K562 (cell line): ENCODE results near the gene RNF215. TPM values are rescaled to one million over a fixed set of nuclear protein-coding genes. Genes with fewer than 3 reads are reported as not detected.
A peak's percentile ranks its signal among the peaks of the same experiment; 100 is the strongest.

Experiments used
- ATAC-seq: fragments of 200-7000 bp; cut with Tn5 transposase; 3 replicates; pipeline ENCODE4 v1.9.1; 2020; ENCODE audit warnings: moderate library complexity
- BruUV-seq: library from RNA; stranded (reverse); fragments of 400-500 nt; replicated peaks from 2 replicates; lab custom pipeline; 2021; lab: Mats Ljungman, UMichigan
- CTCF ChIA-PET: fragments of 300-600 bp; formaldehyde crosslinking; extraction: SDS; loops from one replicate; lab custom pipeline; 2021; ENCODE audit warnings: low intra/inter-chr PET ratio; lab: Yijun Ruan, JAX
- POLR2A ChIA-PET: fragments of 300-600, 350-650 bp; sonication (Branson Sonifier 250); formaldehyde crosslinking; extraction: SDS; loops from one replicate; lab custom pipeline; 2021; ENCODE audit warnings: antibody characterized with exemption, inconsistent platforms; lab: Yijun Ruan, JAX
- DNase-seq, 4 experiments: peaks; one replicate each; pipeline versions ENCODE4 v3.0.0 to v3.0.0-alpha.2; 2011 to 2018; ENCODE audit warnings: low spot score in 3 of 4, mixed read lengths in 3 of 4; ENCODE audit errors: extremely low read depth in 1 of 4
- FAIRE-seq: peaks from 2 replicates; lab custom pipeline; 2011; peaks lifted over from hg19 to GRCh38; lab: Jason Lieb, UNC
- H2AFZ ChIP-seq: 2 replicates; pipeline ENCODE4 v1.6.0; 2011; ENCODE audit warnings: low read depth, low read length, control low read depth, inconsistent platforms
- H3K27ac ChIP-seq: fragments of 200-600 bp; 3 replicates; pipeline ENCODE4 v1.8.0; 2011; ENCODE audit warnings: low read depth, mild to moderate bottlenecking, control low read depth, inconsistent platforms, low read length, moderate library complexity, mixed read lengths; ENCODE audit errors: extremely low read depth
- H3K27me3 ChIP-seq, 2 experiments: fragments of 300-600 bp in 1 of 2; 2 replicates in 1 of 2; 3 replicates in 1 of 2; pipeline versions ENCODE4 v1.6.0 to v1.8.0; 2011; ENCODE audit warnings: inconsistent platforms in 2 of 2, low read length in 2 of 2, mild to moderate bottlenecking in 1 of 2, mixed read lengths in 1 of 2, moderate library complexity in 1 of 2; ENCODE audit not compliant: control insufficient read depth in 2 of 2, insufficient read depth in 2 of 2
- H3K36me3 ChIP-seq: fragments of 300-600 bp; 3 replicates; pipeline ENCODE4 v1.8.0; 2011; ENCODE audit warnings: mild to moderate bottlenecking, low read length, inconsistent platforms; ENCODE audit not compliant: control insufficient read depth, insufficient read depth
- H3K4me1 ChIP-seq, 2 experiments: fragments of 200-600 bp in 1 of 2; replicated peaks in 1 of 2; 2 replicates in 1 of 2; 3 replicates in 1 of 2; pipeline versions ENCODE4 v1.5.1 to v1.8.0; 2011; ENCODE audit warnings: inconsistent platforms in 2 of 2, low read length in 2 of 2, mild to moderate bottlenecking in 1 of 2, mixed read lengths in 1 of 2, moderate library complexity in 1 of 2; ENCODE audit not compliant: control insufficient read depth in 2 of 2, insufficient read depth in 2 of 2
- H3K4me2 ChIP-seq: 2 replicates; pipeline ENCODE4 v1.6.1; 2011; ENCODE audit warnings: low read length, control low read depth, inconsistent platforms, mixed read lengths; ENCODE audit not compliant: insufficient read depth
- H3K4me3 ChIP-seq: fragments of 200-600 bp; sonication (generic), shearing (Covaris generic); 2 replicates; pipeline ENCODE4 v1.5.1; 2016; ENCODE audit warnings: control low read depth, inconsistent platforms
- H3K79me2 ChIP-seq: fragments of 200-600 bp; 3 replicates; pipeline ENCODE4 v1.8.0; 2011; ENCODE audit warnings: low read length, inconsistent platforms; ENCODE audit not compliant: control insufficient read depth, insufficient read depth
- H3K9ac ChIP-seq, 2 experiments: 2 replicates each; pipeline versions ENCODE4 v1.6.0 to v1.6.1; 2011; ENCODE audit warnings: low read depth in 2 of 2, low read length in 2 of 2, control low read depth in 1 of 2, inconsistent platforms in 1 of 2, mild to moderate bottlenecking in 1 of 2, mixed read lengths in 1 of 2; ENCODE audit not compliant: insufficient read depth in 1 of 2
- H3K9me1 ChIP-seq: one replicate; pipeline ENCODE4 v1.6.0; 2011; ENCODE audit warnings: inconsistent platforms, mild to moderate bottlenecking, low read length, moderate library complexity; ENCODE audit not compliant: control insufficient read depth, insufficient read depth
- H3K9me3 ChIP-seq: replicated peaks from 2 replicates; pipeline ENCODE4 v1.5.1; 2011; ENCODE audit warnings: low read depth, low read length, inconsistent platforms; ENCODE audit not compliant: control insufficient read depth, insufficient read depth
- H4K20me1 ChIP-seq: replicated peaks from 2 replicates; pipeline ENCODE4 v1.6.1; 2011; ENCODE audit warnings: low read length, inconsistent platforms, mixed read lengths; ENCODE audit not compliant: control insufficient read depth, insufficient read depth
- BACH1 ChIP-seq: fragments of 200-800 bp; sonication (Bioruptor generic); IDR thresholded peaks from 2 replicates; pipeline ENCODE4 v1.6.1; 2016; ENCODE audit warnings: missing genetic modification characterization, missing compliant biosample characterization
- CC2D1A ChIP-seq: fragments of 450-650 bp; IDR thresholded peaks from 2 replicates; pipeline ENCODE4 v1.6.1; 2017; ENCODE audit warnings: mild to moderate bottlenecking
- DMBX1 ChIP-seq: fragments of 250-450 bp; sonication (Bioruptor Pico); IDR thresholded peaks from 2 replicates; pipeline ENCODE4 v1.8.0; 2022; ENCODE audit warnings: inconsistent platforms, mild to moderate bottlenecking, moderate library complexity, borderline replicate concordance
- HMG20B ChIP-seq: fragments of 250-450 bp; sonication (Bioruptor Pico); IDR thresholded peaks from 2 replicates; pipeline ENCODE4 v1.5.0; 2021; ENCODE audit warnings: mild to moderate bottlenecking
- HNRNPLL ChIP-seq: fragments of 200-400 bp; formaldehyde crosslinking; IDR thresholded peaks from 2 replicates; pipeline ENCODE4 v1.6.1; 2017; ENCODE audit warnings: low read length, low read depth, mild to moderate bottlenecking; ENCODE audit not compliant: poor library complexity, severe bottlenecking
- KAT8 ChIP-seq: fragments of 450-650 bp; IDR thresholded peaks from 2 replicates; pipeline ENCODE4 v1.6.1; 2016; ENCODE audit warnings: low read depth, mild to moderate bottlenecking
- NR0B1 ChIP-seq: fragments of 450-650 bp; IDR thresholded peaks from one replicate; pipeline ENCODE4 v1.6.1; 2018; ENCODE audit warnings: mild to moderate bottlenecking, moderate library complexity; ENCODE audit not compliant: partially characterized antibody
- RFX5 ChIP-seq: IDR thresholded peaks from 2 replicates; pipeline ENCODE4 v1.6.1; 2011; ENCODE audit warnings: low read depth, mild to moderate bottlenecking, improper control_type of control experiment, low read length
- STAT5A ChIP-seq: IDR thresholded peaks from 2 replicates; pipeline ENCODE4 v1.6.1; 2012; ENCODE audit warnings: low read length, inconsistent platforms, borderline replicate concordance
- STAT5B ChIP-seq: fragments of 250-450 bp; sonication (Bioruptor Pico); IDR thresholded peaks from 2 replicates; pipeline ENCODE4 v1.8.0; 2021; ENCODE audit warnings: mild to moderate bottlenecking, inconsistent platforms
- TAF9B ChIP-seq: fragments of 450-650 bp; IDR thresholded peaks from 2 replicates; pipeline ENCODE4 v1.6.1; 2018; ENCODE audit warnings: mild to moderate bottlenecking; ENCODE audit not compliant: partially characterized antibody
- ZC3H11A ChIP-seq: IDR thresholded peaks from 2 replicates; pipeline ENCODE4 v1.6.1; 2012; ENCODE audit warnings: low read depth, low read length, improper control_type of control experiment
- WGBS: fragments of 100-300 bp; shearing (Covaris generic); methylation state at CpG from one replicate; pipeline ENCODE4 v1.1.6; 2016; ENCODE audit warnings: low coverage, mixed read lengths; ENCODE audit not compliant: insufficient coverage; ENCODE audit errors: missing lambda C conversion rate; 5-methylcytosine and 5-hydroxymethylcytosine counted together
- in situ Hi-C: fragments of 300-500 bp; cut with MboI; formaldehyde crosslinking; loops from 4 replicates; pipeline ENCODE4 v1.15.0; 2018; ENCODE audit warnings: inconsistent platforms, mixed read lengths
- intact Hi-C: fragments of 100-400 bp; cut with micrococcal nuclease; formaldehyde crosslinking; loops from 2 replicates; pipeline ENCODE4 v1.14.2; 2022
- polyA plus RNA-seq, 8 experiments: library from polyadenylated mRNA; depleted of rRNA in 4 of 8; stranded (reverse) in 5 of 8; unstranded in 3 of 8; fragments of >200 nt; fragmentation: Nextera tagmentation in 2 of 8; fragmentation: Illumina TruSeq in 1 of 8; extraction: Ambion mirVana in 2 of 8; extraction: Trizol in 1 of 8; gene quantifications; 2 replicates each; pipeline versions ENCODE4 v1.2.1 to v1.2.3, GENCODE V29; 2011 to 2014; ENCODE audit warnings: inconsistent platforms in 1 of 8, missing spikeins in 1 of 8
- total RNA-seq, 7 experiments: library from RNA; depleted of rRNA in 6 of 7; stranded (reverse); fragments of >200 nt in 6 of 7; fragmentation: Illumina TruSeq in 2 of 7; extraction: Trizol in 2 of 7; gene quantifications; 2 replicates each; pipeline versions ENCODE4 v1.2.1 to v1.2.3, GENCODE V29; 2011 to 2021; ENCODE audit warnings: low replicate concordance in 1 of 7
- TF ChIP-seq, protein P1 (sequence below): IDR thresholded peaks from 3 replicates; pipeline ENCODE4 v1.6.1; 2011; ENCODE audit warnings: borderline replicate concordance, mild to moderate bottlenecking, moderate library complexity; ENCODE audit not compliant: insufficient read length; ENCODE audit errors: extremely low read depth
- TF ChIP-seq, protein P2 (sequence below): sonication (generic); formaldehyde crosslinking; IDR thresholded peaks from 2 replicates; pipeline ENCODE4 v1.8.0; 2022; ENCODE audit warnings: mild to moderate bottlenecking, missing genetic modification reagents, borderline replicate concordance

Gene RNF215
- total and polyA plus RNA-seq, 9 of the 15 experiments (the other 6 are each of a cell fraction or from before 2014, with no cell fraction given) = 0.08 to 9.8 (median 2.7) TPM

DNA sequence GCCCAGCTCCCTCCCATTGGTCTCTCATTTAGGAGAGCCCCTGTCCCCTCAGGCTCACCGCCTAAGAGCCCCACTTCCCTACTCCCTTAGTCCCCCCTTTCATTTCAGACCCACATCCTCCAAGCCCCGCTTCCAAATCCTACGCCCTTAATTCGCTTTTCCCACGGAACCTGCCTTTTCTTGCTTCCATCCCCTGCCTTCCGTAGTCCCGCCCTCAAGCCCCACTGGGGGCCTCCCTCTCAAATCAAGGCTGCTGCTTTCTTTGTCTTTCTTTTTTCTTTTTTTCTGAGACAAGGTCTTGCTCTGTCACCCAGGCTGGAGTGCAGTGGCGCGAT, 30.0 kb downstream of the RNF215 start (continued):
- no peak for TF ChIP-seq BACH1
- no peak for TF ChIP-seq STAT5A
- TF ChIP-seq CC2D1A = no peak
- TF ChIP-seq TAF9B = no peak
- no peak for TF ChIP-seq HMG20B (CRISPR knock-in tag)
- TF ChIP-seq NR0B1 = no peak

DNA sequence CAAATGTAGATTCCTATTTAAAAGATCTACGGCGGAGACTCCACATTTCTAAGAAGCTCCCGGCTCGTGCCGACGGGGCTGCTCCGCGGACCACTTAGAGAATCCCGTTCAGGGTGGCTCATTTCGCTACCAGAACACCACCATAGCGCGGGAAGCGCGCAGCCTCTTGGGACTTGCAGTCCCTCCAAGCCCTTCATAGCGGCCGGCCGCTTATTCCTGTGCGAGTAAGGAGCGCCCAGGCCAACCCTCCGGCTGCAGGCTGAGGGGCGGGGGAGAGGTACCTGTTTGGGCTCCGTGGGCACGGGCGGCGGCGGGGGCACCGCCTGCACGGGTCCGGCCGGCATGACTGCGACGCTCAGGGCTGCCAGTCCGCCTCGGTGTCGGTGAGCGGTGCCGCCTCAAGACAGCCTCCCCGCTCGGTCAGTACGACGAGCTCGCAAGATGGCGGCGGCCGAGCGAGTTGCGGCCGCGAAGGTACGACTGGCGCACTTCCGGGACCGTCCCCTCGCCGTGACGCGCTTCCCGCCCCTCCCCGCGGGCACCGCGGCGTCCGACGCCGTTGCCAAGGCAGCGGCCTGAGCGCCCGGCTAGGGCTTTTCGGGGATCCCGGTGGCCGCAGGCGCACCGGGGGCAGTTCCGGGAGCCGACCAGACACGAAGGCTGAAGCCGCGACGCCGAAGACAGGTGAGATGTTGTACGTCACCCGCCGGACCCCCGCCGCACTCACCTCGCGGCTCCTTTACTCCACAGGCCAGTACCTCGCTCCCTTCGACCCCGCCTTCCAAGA, 30.6 kb downstream of the RNF215 start, which contains the start of the genes CCDC157 and SF3A1:
TSS of gene CCDC157 (plus strand) at position 559 of the 787 bp plus-strand sequence. CDS start 8,994 bp downstream, outside the sequence.
TSS of gene SF3A1 (minus strand) at position 446 of the 787 bp plus-strand sequence. CDS start at position 344, 102 bp downstream.
- H3K4me1 ChIP-seq = peaks cover 12 to 14% of the 10 kb centered on the region in 2 experiments; a peak in 4 of 5 replicates
- TF ChIP-seq HNRNPLL = peak; percentile 62
- TF ChIP-seq RFX5 = no peak
- no peak for TF ChIP-seq STAT5B (CRISPR knock-in tag)
- TF ChIP-seq, protein P1, sequence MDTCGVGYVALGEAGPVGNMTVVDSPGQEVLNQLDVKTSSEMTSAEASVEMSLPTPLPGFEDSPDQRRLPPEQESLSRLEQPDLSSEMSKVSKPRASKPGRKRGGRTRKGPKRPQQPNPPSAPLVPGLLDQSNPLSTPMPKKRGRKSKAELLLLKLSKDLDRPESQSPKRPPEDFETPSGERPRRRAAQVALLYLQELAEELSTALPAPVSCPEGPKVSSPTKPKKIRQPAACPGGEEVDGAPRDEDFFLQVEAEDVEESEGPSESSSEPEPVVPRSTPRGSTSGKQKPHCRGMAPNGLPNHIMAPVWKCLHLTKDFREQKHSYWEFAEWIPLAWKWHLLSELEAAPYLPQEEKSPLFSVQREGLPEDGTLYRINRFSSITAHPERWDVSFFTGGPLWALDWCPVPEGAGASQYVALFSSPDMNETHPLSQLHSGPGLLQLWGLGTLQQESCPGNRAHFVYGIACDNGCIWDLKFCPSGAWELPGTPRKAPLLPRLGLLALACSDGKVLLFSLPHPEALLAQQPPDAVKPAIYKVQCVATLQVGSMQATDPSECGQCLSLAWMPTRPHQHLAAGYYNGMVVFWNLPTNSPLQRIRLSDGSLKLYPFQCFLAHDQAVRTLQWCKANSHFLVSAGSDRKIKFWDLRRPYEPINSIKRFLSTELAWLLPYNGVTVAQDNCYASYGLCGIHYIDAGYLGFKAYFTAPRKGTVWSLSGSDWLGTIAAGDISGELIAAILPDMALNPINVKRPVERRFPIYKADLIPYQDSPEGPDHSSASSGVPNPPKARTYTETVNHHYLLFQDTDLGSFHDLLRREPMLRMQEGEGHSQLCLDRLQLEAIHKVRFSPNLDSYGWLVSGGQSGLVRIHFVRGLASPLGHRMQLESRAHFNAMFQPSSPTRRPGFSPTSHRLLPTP = no peak
- no peak for TF ChIP-seq DMBX1 (CRISPR knock-in tag)
- TF ChIP-seq ZC3H11A = no peak
- TF ChIP-seq, protein P2, sequence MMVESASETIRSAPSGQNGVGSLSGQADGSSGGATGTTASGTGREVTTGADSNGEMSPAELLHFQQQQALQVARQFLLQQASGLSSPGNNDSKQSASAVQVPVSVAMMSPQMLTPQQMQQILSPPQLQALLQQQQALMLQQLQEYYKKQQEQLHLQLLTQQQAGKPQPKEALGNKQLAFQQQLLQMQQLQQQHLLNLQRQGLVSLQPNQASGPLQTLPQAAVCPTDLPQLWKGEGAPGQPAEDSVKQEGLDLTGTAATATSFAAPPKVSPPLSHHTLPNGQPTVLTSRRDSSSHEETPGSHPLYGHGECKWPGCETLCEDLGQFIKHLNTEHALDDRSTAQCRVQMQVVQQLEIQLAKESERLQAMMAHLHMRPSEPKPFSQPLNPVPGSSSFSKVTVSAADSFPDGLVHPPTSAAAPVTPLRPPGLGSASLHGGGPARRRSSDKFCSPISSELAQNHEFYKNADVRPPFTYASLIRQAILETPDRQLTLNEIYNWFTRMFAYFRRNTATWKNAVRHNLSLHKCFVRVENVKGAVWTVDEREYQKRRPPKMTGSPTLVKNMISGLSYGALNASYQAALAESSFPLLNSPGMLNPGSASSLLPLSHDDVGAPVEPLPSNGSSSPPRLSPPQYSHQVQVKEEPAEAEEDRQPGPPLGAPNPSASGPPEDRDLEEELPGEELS (CRISPR knock-in tag) = no peak
- no peak for TF ChIP-seq KAT8

More for the DNA sequence above, 30.6 kb downstream of the RNF215 start, which contains the start of the genes CCDC157 and SF3A1:
- FAIRE-seq = peak; percentile 80
- peak; percentile 86 to 88 (median 87) for DNase-seq
- ChIA-PET CTCF (no interaction called here), POLR2A (interaction anchor here (0.5 to 2.1 kb wide), 14 partner anchors 12 to 1042 kb away, joined by 3 to 8 read pairs (median 4); partner anchors contain the start of genes DRG1 and TBC1D10A)
- Histone ChIP-seq H2AFZ (peak within 1 kb of the TSS; percentile 97), H3K9ac (peak within 1 kb of the TSS; percentile 93 to 99), H3K4me2 (peak within 1 kb of the TSS; percentile 94), H3K27me3 (no peaks in the 10 kb centered on the region), H3K27ac (peak within 1 kb of the TSS; percentile 95), H3K9me1 (no peaks in the 10 kb centered on the region), H4K20me1 (no peaks in the 10 kb centered on the region; the same call in 1 of the 2 replicates), H3K9me3 (no peaks in the 10 kb centered on the region), H3K79me2 (peaks cover 45% of the 10 kb centered on the region), H3K36me3 (peaks cover 26% of the 10 kb centered on the region), H3K4me3 (peak within 1 kb of the TSS; percentile 75)
- intact Hi-C loops (no loop called here), in situ Hi-C loops (no loop called here)
- BruUV-seq = no TSS peak
- peak; percentile 98 for ATAC-seq
- under 1% methylated on average over 41 of the region's 91 CpGs for WGBS
